ENCODE measurements around the gene TEP1.

GRCh38 chr14:20375471-20375870 is 37.8 kb downstream of the TEP1 start:
- TF ChIP-seq POLR2A (IDR thresholded peaks at IDR 0.05) (no peak), CTCF (IDR thresholded peaks at IDR 0.05) (no peak)
